ENCODE results near the gene FAM81A.

Gene FAM81A

DNA sequence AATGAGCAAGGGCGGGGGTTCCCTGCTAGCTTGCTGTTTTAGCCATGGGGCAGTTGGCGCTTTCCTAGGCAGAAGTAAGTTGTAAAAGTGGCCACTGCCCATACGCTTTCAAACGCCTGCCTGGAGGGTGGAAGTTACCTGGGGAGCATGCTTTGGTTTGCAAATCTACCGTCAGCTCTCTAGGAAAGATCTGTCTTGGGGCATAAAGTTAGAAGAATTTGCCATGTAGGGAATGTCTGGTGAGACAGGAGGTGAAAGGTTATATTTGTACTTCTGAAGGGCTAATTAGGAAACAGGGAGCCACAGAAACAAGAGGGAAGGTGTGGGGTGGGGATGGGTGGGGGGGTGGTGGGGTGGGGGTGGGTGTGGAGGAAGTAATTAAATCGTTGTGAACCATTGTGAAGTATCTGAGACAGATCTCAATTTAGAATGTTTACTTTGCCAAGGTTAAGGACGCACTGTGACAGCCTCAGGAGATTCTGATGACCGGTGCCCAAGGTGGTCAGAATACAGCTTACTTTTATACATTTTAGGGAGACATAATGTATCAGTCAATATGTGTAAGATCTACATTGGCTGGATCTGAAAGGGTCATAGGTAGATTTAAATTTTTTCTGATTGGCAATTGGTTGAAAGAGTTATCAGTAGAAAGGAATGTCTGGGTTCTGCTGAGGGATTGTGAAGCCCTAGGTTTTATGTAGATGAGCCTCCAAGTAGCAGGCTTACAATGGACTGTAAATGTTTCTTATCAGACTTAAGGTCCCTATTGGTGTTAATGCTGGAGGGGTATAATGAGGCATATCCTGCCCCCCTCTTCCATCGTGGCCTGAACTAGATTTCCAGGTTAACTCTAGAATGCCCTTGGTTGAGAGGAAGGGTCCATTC is 111.6 kb downstream of the FAM81A start:
- peaks cover 16% of the 10 kb centered on the region for H3K4me1 ChIP-seq (ENCODE audit: insufficient read depth, low read length)
- no peaks in the 10 kb centered on the region for H3K9me3 ChIP-seq (ENCODE audit: control insufficient read depth, insufficient read depth, low read length)
- H3K9ac ChIP-seq (ENCODE audit: low read depth, low read length), result no peak overlapping the region
- no peaks in the 10 kb centered on the region for H3K36me3 ChIP-seq (ENCODE audit: insufficient read depth, low read length)

DNA sequence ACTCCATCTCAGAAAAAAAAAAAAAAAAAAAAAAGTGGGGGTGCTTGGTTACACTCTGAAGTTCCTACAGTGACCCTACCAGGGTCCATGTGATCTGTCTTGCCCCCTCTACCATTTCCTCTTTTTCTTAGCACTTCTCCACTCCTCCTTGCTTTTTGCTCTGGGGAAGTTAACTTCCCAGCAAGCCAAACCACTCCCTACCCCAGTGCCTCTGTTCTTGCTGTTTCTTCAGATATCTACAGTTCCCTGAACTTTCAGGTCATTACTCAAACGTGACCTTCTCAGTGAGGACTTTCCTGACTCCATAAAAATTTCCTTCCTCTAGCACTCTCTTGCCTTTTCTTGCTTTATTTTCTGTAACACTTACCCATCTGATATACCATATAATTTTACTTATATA is 112.5 kb downstream of the FAM81A start:
- Histone ChIP-seq H3K9me3 (ENCODE audit: control insufficient read depth, insufficient read depth, low read length) (no peaks in the 10 kb centered on the region), H3K9ac (ENCODE audit: low read depth, low read length) (no peak overlapping the region), H3K36me3 (ENCODE audit: insufficient read depth, low read length) (no peaks in the 10 kb centered on the region), H3K4me1 (ENCODE audit: insufficient read depth, low read length) (peaks cover 16% of the 10 kb centered on the region)

GRCh38 chr15:59550956-59551355 is 113.0 kb downstream of the FAM81A start:
- Histone ChIP-seq H3K36me3 (ENCODE audit: insufficient read depth, low read length) (no peaks in the 10 kb centered on the region), H3K4me1 (ENCODE audit: insufficient read depth, low read length) (peaks cover 16% of the 10 kb centered on the region), H3K9ac (ENCODE audit: low read depth, low read length) (no peak overlapping the region), H3K9me3 (ENCODE audit: control insufficient read depth, insufficient read depth, low read length) (no peaks in the 10 kb centered on the region)

DNA sequence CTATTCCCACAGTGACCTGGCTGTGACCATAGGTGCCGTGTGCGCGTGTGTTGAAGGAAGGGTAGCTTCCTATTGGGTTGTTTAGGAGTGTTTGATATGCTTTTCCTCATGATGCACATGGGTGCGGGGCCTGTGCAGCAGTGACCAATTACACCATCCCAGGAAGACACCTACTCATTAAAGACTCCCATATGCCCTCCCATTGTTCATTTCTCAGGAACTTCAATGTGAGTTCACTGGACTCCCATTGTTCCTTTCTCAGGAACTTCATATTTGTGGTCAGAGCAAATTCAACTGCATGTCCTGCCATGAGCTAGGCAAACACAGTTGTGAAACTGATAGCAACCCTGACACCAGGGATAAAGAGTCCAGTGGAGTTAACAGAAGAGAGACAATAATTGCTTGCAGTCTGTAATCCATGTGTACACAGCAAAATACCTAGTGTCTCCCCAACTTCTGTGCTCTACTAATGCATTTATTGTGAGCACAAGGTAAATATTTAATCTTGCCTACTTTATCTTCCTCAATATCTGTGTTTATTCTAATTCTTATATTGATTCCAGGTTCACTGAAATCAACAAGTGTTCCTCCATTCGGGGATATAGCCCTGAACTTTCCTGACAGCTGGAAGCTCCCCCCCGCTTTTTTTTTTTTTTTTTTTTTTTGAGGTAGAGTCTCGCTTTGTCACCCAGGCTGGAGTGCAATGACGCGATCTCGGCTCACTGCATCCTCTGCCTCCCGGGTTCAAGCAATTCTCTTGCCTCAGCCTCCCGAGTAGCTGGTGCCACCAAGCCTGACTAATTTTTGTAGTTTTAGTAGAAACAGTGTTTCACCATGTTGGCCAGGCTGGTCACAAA is 116.1 kb downstream of the FAM81A start:
- H3K36me3 ChIP-seq (ENCODE audit: insufficient read depth, low read length), result no peaks in the 10 kb centered on the region
- peaks cover 6% of the 10 kb centered on the region for H3K4me1 ChIP-seq (ENCODE audit: insufficient read depth, low read length)
- H3K9me3 ChIP-seq (ENCODE audit: control insufficient read depth, insufficient read depth, low read length), result no peaks in the 10 kb centered on the region
- H3K9ac ChIP-seq (ENCODE audit: low read depth, low read length), result no peak overlapping the region

GRCh38 chr15:59555696-59556095 is 117.7 kb downstream of the FAM81A start:
- no peaks in the 10 kb centered on the region for H3K4me1 ChIP-seq (ENCODE audit: insufficient read depth, low read length)
- H3K9ac ChIP-seq (ENCODE audit: low read depth, low read length), result no peak overlapping the region
- no peaks in the 10 kb centered on the region for H3K36me3 ChIP-seq (ENCODE audit: insufficient read depth, low read length)
- no peaks in the 10 kb centered on the region for H3K9me3 ChIP-seq (ENCODE audit: control insufficient read depth, insufficient read depth, low read length)

DNA sequence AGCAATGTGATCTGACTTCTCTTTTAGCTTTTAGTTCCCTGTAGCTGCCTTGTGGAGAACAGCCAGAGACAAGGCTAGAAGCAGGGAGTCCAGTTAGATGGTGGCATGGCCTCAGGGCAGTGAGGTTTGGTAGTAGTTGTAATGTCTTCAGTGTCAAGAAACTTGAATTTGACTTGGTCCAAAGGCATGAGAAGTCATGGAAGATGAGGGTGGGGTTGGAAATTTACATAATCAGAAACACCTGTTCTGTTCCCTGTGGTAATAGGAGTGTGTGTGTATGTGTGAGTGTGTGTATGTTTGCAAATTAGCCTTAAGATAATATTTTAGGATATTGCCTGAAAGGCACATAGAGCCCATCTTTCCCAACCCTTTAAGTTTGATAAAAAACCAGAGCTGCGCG is 118.4 kb downstream of the FAM81A start:
- Histone ChIP-seq H3K4me1 (ENCODE audit: insufficient read depth, low read length) (no peaks in the 10 kb centered on the region), H3K9ac (ENCODE audit: low read depth, low read length) (no peak overlapping the region)

DNA sequence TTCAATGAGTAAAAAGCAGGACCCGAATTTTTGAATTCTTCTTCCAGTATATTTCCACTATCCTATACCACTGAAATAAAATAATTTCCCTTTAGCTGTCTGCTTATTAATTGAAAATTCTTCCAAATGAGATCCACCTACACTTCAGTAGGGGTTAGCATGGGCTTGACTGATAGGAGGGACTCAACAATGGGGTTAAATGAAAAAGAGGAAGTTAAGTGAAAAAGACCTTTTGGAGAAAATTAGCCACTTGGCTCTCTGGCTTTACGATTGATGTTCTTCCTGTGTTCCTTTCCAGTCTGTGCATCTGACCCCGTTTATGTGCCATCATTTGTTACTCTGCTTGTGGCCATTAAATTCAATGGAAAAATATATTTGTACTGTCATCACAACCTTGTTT is 119.6 kb downstream of the FAM81A start:
- no peaks in the 10 kb centered on the region for H3K9me3 ChIP-seq (ENCODE audit: control insufficient read depth, insufficient read depth, low read length)
- H3K36me3 ChIP-seq (ENCODE audit: insufficient read depth, low read length), result no peaks in the 10 kb centered on the region
- no peaks in the 10 kb centered on the region for H3K4me1 ChIP-seq (ENCODE audit: insufficient read depth, low read length)
- H3K9ac ChIP-seq (ENCODE audit: low read depth, low read length), result no peak overlapping the region

More for the DNA sequence above, 118.4 kb downstream of the FAM81A start:
- H3K36me3 ChIP-seq (ENCODE audit: insufficient read depth, low read length), result no peaks in the 10 kb centered on the region
- no peaks in the 10 kb centered on the region for H3K9me3 ChIP-seq (ENCODE audit: control insufficient read depth, insufficient read depth, low read length)

DNA sequence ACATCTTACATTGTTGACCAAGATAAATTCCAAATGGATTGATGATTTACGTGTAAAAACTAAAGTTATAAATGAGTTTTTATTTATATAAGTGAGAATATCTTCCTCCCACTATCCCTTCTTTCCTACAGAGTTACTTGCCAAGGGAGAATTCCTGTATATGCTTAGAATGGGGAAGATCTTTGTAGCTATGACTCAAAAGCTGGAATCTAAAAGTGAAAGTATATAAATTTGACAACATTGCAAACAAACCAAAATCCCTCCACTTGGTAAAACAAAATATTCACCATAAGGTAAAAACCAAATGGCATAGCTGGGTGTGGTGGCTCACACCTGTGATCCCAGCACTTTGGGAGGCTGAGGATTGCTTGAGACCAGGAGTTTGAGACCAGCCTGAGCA is 120.9 kb downstream of the FAM81A start:
- Histone ChIP-seq H3K36me3 (ENCODE audit: insufficient read depth, low read length) (no peaks in the 10 kb centered on the region), H3K9me3 (ENCODE audit: control insufficient read depth, insufficient read depth, low read length) (no peaks in the 10 kb centered on the region), H3K4me1 (ENCODE audit: insufficient read depth, low read length) (no peaks in the 10 kb centered on the region), H3K9ac (ENCODE audit: low read depth, low read length) (no peak overlapping the region)

DNA sequence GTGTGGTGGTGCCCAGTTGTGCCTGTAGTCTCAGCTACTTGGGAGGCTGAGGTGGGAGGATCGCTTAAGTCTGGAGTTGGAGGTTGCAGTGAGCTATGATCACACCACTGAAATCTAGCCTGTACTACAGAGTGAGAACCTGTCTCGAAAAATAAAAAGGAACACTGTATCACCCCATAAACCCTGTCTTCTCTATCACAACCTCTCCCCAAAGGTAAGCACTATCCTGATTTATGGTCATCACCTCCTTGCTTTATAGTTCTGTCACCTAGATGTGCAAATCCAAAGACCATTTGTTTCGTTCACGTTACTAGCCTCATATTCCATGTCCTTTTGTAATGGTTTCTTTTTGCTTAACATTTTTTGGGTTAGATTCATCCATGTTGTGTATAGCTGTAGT is 123.6 kb downstream of the FAM81A start:
- no peaks in the 10 kb centered on the region for H3K36me3 ChIP-seq (ENCODE audit: insufficient read depth, low read length)
- H3K9me3 ChIP-seq (ENCODE audit: control insufficient read depth, insufficient read depth, low read length), result no peaks in the 10 kb centered on the region
- H3K9ac ChIP-seq (ENCODE audit: low read depth, low read length), result no peak overlapping the region
- no peaks in the 10 kb centered on the region for H3K4me1 ChIP-seq (ENCODE audit: insufficient read depth, low read length)

DNA sequence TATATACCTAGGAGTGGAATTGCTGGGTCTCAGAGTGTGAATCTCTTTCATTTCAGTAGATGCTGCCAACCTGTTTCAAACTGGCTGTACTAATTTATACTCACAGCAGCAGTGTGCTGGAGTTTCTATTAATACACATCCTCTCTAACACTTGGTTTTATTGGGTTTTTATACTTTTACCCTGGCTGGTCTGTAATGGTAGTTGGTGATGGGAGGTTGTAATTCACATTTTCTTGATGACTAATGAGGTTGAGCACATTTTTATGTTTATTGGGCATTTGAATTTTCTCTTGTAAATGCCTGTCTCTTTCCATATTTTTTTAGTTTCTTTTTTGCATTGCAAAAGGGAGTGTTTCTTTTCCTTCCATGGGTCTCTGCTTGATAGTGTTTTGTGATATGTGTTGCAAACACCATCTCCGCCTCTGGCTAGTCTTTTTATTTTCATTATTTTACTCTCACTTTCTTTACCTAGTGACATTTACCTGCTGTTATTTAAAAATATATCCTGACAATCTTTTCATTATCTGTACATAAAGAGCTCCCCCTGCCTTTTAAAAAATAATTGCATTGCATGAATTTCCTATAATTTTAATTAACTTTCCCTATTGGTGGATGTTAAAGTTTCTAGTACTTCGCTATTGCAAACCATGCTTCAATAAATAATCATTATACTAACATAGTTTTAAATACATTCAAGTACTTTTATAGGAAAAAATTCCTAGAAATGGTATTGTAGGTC is 124.6 kb downstream of the FAM81A start:
- no peaks in the 10 kb centered on the region for H3K4me1 ChIP-seq (ENCODE audit: insufficient read depth, low read length)
- no peaks in the 10 kb centered on the region for H3K36me3 ChIP-seq (ENCODE audit: insufficient read depth, low read length)
- no peak overlapping the region for H3K9ac ChIP-seq (ENCODE audit: low read depth, low read length)
- H3K9me3 ChIP-seq (ENCODE audit: control insufficient read depth, insufficient read depth, low read length), result no peaks in the 10 kb centered on the region

DNA sequence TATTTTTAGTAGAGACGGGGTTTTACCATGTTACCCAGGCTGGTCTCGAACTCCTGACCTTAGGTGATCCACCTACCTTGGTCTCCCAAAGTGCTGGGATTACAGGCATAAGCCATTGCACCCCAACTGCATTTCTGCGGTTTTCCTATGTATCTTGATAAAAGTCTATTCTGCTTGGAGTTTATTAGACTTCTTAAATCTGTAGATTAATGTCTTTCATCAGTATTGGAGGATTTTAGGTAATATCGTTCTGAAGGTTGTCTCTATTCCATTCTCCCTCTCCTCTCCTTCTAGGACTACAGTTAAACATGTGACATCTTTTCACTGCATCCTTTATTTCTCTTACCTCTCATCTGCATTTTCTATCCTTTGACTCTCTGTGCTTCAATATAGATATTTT is 127.3 kb downstream of the FAM81A start:
- Histone ChIP-seq H3K36me3 (ENCODE audit: insufficient read depth, low read length) (no peaks in the 10 kb centered on the region), H3K4me1 (ENCODE audit: insufficient read depth, low read length) (no peaks in the 10 kb centered on the region), H3K9me3 (ENCODE audit: control insufficient read depth, insufficient read depth, low read length) (no peaks in the 10 kb centered on the region), H3K9ac (ENCODE audit: low read depth, low read length) (no peak overlapping the region)

DNA sequence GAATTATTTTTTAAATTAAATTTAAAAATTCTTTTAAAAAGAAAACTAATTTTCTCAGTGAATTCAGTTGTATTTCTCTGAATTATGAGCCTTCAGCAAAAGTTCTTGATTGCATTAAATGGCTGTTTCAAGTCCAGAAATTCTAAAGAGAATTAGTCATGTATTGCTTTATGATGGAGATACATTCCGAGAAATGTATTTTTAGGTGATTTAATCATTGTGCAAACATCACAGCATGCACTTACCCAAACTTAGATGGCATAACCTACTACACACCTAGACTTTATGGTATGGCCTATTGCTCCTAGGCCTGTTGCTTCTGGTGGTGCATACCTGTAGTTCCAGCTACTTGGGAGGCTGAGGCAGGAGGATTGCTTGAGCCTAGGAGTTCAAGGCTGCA is 129.3 kb downstream of the FAM81A start:
- Histone ChIP-seq H3K36me3 (ENCODE audit: insufficient read depth, low read length) (no peaks in the 10 kb centered on the region), H3K4me1 (ENCODE audit: insufficient read depth, low read length) (no peaks in the 10 kb centered on the region), H3K9me3 (ENCODE audit: control insufficient read depth, insufficient read depth, low read length) (no peaks in the 10 kb centered on the region), H3K9ac (ENCODE audit: low read depth, low read length) (no peak overlapping the region)

GRCh38 chr15:59569477-59569876 is 131.5 kb downstream of the FAM81A start:
- Histone ChIP-seq H3K9me3 (ENCODE audit: control insufficient read depth, insufficient read depth, low read length) (no peaks in the 10 kb centered on the region), H3K9ac (ENCODE audit: low read depth, low read length) (no peak overlapping the region), H3K4me1 (ENCODE audit: insufficient read depth, low read length) (no peaks in the 10 kb centered on the region), H3K36me3 (ENCODE audit: insufficient read depth, low read length) (no peaks in the 10 kb centered on the region)

- Histone ChIP-seq H3K9ac (ENCODE audit: low read depth, low read length) (no peak overlapping the region), H3K4me1 (ENCODE audit: insufficient read depth, low read length) (no peaks in the 10 kb centered on the region)
Observed at GRCh38 chr15:59570315-59570714, 132.3 kb downstream of the FAM81A start.

More at GRCh38 chr15:59570315-59570714, 132.3 kb downstream of the FAM81A start:
- H3K36me3 ChIP-seq (ENCODE audit: insufficient read depth, low read length), result no peaks in the 10 kb centered on the region
- no peaks in the 10 kb centered on the region for H3K9me3 ChIP-seq (ENCODE audit: control insufficient read depth, insufficient read depth, low read length)
